Stimulated activated naive B cell treated with anti-CD40 and anti-IgM and Interleukin-4, amounts not matched to agents 10 μg/mL and 1 μg/mL and 100 μg/mL, for 72 hours (primary cell): ENCODE data around the gene PACS1.
"Not testable (repeated sequence)": the region's sequence is repeated elsewhere in the genome, so short reads cannot be mapped to it uniquely, and the experiment has no call there.

ENCODE experiments used
- ATAC-seq, 2 donors: fragments of 150-1000 bp; cut with Tn5 transposase; replicated peaks; 2 replicates each; pipeline ENCODE4 v1.10.0; 2021; ENCODE audit warnings: moderate library complexity in 1 of 2
- DNase-seq: peaks from one replicate; pipeline ENCODE4 v3.0.0; 2021
- H3K27ac Mint-ChIP-seq: one replicate; pipeline ENCODE4 v1.8.0; 2022; ENCODE audit warnings: mild to moderate bottlenecking, mixed read lengths
- H3K27me3 Mint-ChIP-seq, 2 donors: one replicate each; pipeline ENCODE4 v1.8.0; 2022; ENCODE audit warnings: mixed read lengths in 2 of 2
- H3K36me3 Mint-ChIP-seq, 2 donors: one replicate each; pipeline ENCODE4 v1.8.0; 2022; ENCODE audit warnings: mixed read lengths in 2 of 2, mild to moderate bottlenecking in 1 of 2
- H3K4me1 Mint-ChIP-seq, 2 donors: one replicate each; pipeline ENCODE4 v1.8.0; 2022; ENCODE audit warnings: mixed read lengths in 2 of 2, mild to moderate bottlenecking in 1 of 2
- H3K4me3 Mint-ChIP-seq, 2 donors: one replicate each; pipeline ENCODE4 v1.8.0; 2022; ENCODE audit warnings: mild to moderate bottlenecking in 2 of 2, mixed read lengths in 2 of 2, moderate library complexity in 1 of 2
- H3K9me3 Mint-ChIP-seq, 2 donors: one replicate each; pipeline ENCODE4 v1.8.0; 2022; ENCODE audit warnings: mixed read lengths in 2 of 2, mild to moderate bottlenecking in 1 of 2

The PACS1 gene

DNA sequence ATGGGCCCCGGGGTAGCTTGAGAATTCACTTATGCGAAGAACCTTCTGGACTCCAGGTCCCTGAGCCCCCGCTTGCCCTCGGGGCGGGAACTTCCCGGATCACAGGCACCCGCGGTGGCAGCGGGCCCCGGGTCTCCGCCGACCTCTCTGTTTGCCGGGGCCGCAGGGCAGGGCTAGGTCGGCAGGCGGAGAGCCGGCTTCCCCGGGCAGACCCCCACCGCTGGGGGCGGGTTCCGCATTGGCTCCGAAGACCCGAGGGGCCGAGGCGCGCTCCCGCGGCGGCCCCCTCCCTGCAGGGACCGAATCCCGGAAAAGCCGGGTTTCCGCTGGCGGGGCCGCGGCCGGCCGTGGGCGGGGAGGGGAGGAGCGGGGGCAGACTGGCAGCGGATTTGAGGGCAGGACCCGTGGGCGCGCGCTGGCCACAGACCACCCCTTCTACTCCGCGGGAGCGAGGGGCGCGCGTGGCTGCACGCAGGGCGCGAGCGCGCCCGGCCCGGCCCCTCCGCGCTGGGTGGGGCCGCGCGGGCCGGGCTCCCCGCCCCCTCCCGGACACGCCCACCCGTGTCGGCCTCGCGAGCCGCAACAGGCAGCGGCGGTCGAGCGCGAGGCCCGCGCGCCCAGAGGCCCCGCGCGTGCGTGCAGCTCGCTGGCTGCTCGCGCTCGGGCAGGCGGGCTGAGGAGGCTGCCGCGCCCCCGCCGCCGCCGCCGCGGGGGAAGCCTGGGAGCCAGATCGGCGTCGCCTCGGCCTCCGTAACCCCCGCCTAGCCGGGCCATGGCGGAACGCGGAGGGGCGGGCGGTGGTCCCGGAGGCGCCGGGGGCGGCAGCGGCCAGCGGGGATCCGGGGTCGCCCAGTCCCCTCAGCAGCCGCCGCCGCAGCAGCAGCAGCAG, at the start of gene PACS1:
Gene PACS1, plus strand, starts transcription at position 558 of the 889 bp plus-strand sequence. Its CDS starts 215 bp downstream, at position 773.
- DNase-seq (peak; percentile 82), ATAC-seq (peak; percentile 59 to 71)
- H3K4me1 Mint-ChIP-seq, result peaks cover 49 to 75% of the 10 kb centered on the region in 2 donors

DNA sequence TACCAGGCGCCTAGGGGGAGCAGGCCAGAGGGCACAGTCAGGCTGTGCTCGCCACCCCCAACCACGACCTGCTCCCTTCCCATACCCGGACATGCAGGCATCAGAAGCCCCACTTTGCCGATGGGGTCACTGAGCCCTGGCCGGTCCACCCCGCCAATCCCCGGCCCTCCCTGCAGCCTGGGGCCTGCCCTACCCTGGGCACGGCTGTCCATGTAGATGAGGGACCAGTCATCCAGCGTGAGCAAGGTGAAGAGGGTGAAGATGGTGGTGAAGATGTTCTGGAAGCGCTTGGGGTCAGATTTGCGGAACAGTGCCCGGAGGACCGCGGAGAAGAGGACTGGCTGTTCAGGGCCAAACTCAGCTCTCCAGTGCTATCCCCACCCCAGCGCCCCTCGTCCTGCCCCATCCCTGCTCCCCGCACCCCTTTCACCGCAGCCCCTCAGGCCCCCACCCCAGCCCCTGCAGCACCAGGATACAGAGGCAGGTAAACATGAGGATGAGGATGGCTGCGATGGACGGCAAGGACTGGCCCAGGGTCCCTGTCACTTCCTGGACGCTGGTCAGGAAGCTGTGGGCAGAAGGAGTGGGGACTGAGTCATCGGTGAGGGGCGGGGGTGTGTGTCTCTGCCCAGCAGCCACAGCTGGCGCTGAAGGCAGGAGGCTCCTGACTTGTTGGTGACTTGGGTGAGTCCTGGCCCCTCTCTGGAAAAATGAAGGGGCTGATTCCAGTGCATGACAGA, 49.3 kb upstream of the PACS1 start:
- Mint-ChIP-seq H3K4me3 (no peak overlapping the region), H3K27ac (no peak overlapping the region), H3K27me3 (peaks cover 10 to 21% of the 10 kb centered on the region in 2 donors), H3K9me3 (no peaks in the 10 kb centered on the region), H3K36me3 (no peaks in the 10 kb centered on the region), H3K4me1 (peaks cover 10 to 27% of the 10 kb centered on the region in 2 donors)
- DNase-seq (no peak), ATAC-seq (peak in 1 of 2 donors; percentile 32)

More for the DNA sequence above, at the start of gene PACS1:
- Mint-ChIP-seq H3K36me3 (peaks cover 47 to 66% of the 10 kb centered on the region in 2 donors), H3K9me3 (no peaks in the 10 kb centered on the region), H3K27ac (peak within 1 kb of the TSS; percentile 97), H3K4me3 (peak within 1 kb of the TSS; percentile 93 to 97), H3K27me3 (no peaks in the 10 kb centered on the region)

DNA sequence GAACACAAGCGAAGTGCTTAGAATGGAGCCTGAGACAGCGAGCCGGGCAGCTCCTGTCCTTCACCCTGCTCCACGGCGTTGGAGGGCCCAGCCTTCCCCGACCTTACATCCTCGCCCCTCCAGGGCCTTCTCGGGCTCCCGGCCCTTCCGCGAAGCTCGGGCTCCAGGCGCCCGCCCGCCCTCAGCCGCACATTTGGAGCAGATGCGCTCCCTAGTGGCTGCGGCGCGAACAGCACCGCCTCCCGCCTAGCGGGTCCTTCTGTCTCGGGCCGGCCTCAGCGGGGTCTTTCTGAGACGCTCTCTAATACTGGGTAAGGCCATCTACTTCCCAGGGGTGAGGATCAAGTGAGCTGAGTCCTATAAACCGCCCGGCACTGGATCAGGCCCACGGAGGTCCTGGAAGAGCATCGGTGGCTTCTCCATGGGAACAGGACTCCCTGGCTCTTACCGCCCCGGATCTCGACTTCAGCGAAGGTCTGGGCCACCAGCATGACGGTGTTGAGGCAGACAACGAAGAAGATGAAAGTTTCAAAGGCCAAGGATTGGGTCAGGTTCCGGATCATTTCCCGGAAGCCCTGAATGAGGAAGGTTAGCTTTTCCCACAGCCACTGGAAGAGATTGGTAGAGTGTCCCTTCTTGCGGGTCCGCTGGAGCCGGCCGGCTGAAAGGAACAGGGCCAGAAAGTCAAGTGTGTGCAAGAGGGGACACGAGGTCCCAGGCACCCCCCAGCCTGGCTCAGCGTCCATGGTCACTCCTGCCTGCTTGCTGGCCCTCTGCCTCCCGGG, 47.5 kb upstream of the PACS1 start:
- DNase-seq, result peak; percentile 60
- Mint-ChIP-seq H3K27me3 (peaks cover 10 to 21% of the 10 kb centered on the region in 2 donors), H3K27ac (no peak overlapping the region), H3K9me3 (no peaks in the 10 kb centered on the region), H3K36me3 (no peaks in the 10 kb centered on the region), H3K4me3 (peak overlapping the region; percentile 43 to 62), H3K4me1 (peaks cover 10 to 23% of the 10 kb centered on the region in 2 donors)
- peak; percentile 87 to 90 for ATAC-seq

DNA sequence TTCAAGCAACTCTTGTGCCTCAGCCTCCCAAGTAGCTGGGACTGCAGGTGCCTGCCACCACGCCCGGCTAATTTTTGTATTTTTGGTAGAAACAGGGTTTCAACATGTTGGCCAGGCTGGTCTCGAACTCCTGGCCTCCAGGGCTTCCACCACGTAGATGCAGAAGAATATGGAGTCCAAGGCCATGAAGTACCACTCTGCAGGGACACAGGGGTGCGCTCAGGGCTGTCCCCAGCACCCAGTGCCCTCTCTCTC, 47.0 kb upstream of the PACS1 start:
- H3K4me3 Mint-ChIP-seq, H3K36me3 Mint-ChIP-seq, ATAC-seq, H3K27ac Mint-ChIP-seq, H3K9me3 Mint-ChIP-seq, DNase-seq: not testable (repeated sequence)
- peaks cover 10 to 23% of the 10 kb centered on the region in 2 donors for H3K4me1 Mint-ChIP-seq
- peaks cover 10 to 23% of the 10 kb centered on the region in 2 donors for H3K27me3 Mint-ChIP-seq

- H3K36me3 Mint-ChIP-seq, result no peaks in the 10 kb centered on the region
- ATAC-seq, result no peak
- no peak for DNase-seq
- H3K27ac Mint-ChIP-seq, result no peak within 1 kb of the TSS
- no peak within 1 kb of the TSS for H3K4me3 Mint-ChIP-seq
- H3K9me3 Mint-ChIP-seq, result no peaks in the 10 kb centered on the region
- H3K27me3 Mint-ChIP-seq, result peaks cover 10 to 29% of the 10 kb centered on the region in 2 donors
- peaks cover 4 to 12% of the 10 kb centered on the region in 2 donors for H3K4me1 Mint-ChIP-seq
These were observed 44.0 kb upstream of the PACS1 start, which contains the start of gene CATSPER1 for GRCh38 chr11:66026017-66026529. CATSPER1 (minus strand) TSS chr11:66026479; CDS start chr11:66026379, 100 bp downstream.

- Mint-ChIP-seq H3K36me3 (no peaks in the 10 kb centered on the region), H3K27ac (no peak overlapping the region), H3K4me1 (no peaks in the 10 kb centered on the region), H3K27me3 (peaks cover 15 to 32% of the 10 kb centered on the region in 2 donors), H3K9me3 (no peaks in the 10 kb centered on the region), H3K4me3 (no peak overlapping the region)
- no peak for DNase-seq
- ATAC-seq, result no peak
These were observed 36.9 kb upstream of the PACS1 start for GRCh38 chr11:66032957-66033735.

GRCh38 chr11:66035653-66036333, 34.3 kb upstream of the PACS1 start:
- Mint-ChIP-seq H3K4me3 (no peak overlapping the region), H3K9me3 (no peaks in the 10 kb centered on the region), H3K36me3 (no peaks in the 10 kb centered on the region), H3K4me1 (no peaks in the 10 kb centered on the region), H3K27ac (no peak overlapping the region), H3K27me3 (peaks cover 19 to 27% of the 10 kb centered on the region in 2 donors)
- ATAC-seq, result no peak
- DNase-seq, result no peak

GRCh38 chr11:66036334-66036710, 33.8 kb upstream of the PACS1 start:
- H3K27me3 Mint-ChIP-seq, result peaks cover 19 to 27% of the 10 kb centered on the region in 2 donors
- H3K4me1 Mint-ChIP-seq, result no peaks in the 10 kb centered on the region
- H3K9me3 Mint-ChIP-seq, result no peaks in the 10 kb centered on the region
- ATAC-seq (no peak), DNase-seq (no peak)
- no peak overlapping the region for H3K27ac Mint-ChIP-seq
- H3K4me3 Mint-ChIP-seq, result no peak overlapping the region
- H3K36me3 Mint-ChIP-seq, result no peaks in the 10 kb centered on the region

GRCh38 chr11:66037327-66037726, 32.7 kb upstream of the PACS1 start:
- ATAC-seq (no peak), DNase-seq (no peak)
- no peak overlapping the region for H3K27ac Mint-ChIP-seq
- no peaks in the 10 kb centered on the region for H3K9me3 Mint-ChIP-seq
- peaks cover 19 to 27% of the 10 kb centered on the region in 2 donors for H3K27me3 Mint-ChIP-seq
- H3K36me3 Mint-ChIP-seq, result no peaks in the 10 kb centered on the region
- no peak overlapping the region for H3K4me3 Mint-ChIP-seq
- H3K4me1 Mint-ChIP-seq, result no peaks in the 10 kb centered on the region

DNA sequence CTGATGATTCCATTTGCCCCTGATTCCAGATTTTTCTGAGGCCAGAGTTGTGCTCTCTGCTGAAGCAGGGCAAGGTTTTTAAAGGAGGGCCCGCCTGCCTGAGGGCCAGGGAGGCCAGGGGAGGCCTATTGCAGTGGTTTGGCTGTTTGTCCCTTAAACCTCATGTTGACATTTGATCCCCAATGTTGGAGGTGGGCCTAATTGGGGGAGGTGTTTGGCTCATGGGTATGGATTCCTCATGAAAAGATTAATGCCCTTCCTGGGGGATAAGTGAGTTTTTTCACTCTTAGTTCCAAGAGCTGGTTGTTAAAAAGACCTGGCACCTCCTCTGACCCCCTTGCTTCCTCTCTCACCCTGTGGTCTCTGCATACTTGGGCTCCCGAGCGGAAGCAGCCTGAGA, 30.3 kb upstream of the PACS1 start:
- DNase-seq (no peak), ATAC-seq (no peak)
- H3K27ac Mint-ChIP-seq, result no peak overlapping the region
- no peak overlapping the region for H3K4me3 Mint-ChIP-seq
- peaks cover 2 to 5% of the 10 kb centered on the region in 2 donors for H3K4me1 Mint-ChIP-seq
- H3K27me3 Mint-ChIP-seq, result peaks cover 15 to 23% of the 10 kb centered on the region in 2 donors
- no peaks in the 10 kb centered on the region for H3K36me3 Mint-ChIP-seq
- no peaks in the 10 kb centered on the region for H3K9me3 Mint-ChIP-seq

DNA sequence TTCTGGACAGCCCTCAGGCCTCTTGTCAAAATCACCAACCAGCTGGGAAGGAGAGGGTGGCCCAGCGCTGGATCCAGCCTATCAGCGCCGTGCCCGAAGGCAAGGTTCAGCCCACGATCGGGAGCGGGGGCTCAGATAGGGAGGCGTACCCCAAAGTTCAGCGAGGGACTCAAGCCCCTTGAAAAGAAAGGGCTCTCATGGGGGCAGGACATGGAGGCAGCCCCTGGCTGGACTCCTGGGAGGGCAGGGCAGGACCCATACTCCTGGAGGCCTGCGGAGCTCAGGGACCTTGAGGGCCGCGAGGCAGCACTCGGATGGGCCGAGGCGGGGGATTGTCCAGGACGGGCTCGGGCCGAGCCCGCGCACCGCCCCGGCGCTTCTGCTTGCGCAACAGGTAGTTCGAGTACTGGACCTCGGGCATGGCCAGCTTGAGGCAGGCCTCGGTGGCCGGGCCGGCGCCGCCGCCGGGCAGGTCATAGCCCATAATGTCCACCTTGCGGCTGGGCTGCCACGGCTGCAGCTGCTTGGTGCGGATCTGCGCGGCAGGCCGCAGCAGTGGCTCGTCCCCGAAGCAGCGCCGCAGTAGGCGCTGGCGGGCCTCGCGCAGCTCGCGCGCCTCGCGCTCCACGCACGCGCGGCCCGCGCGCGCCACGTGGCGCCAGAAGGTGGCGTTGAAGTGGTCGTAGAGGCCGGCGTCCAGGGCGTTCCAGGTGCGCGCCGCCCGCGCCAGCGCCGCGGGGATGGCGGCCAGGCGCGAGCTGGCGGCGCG, 27.7 kb upstream of the PACS1 start:
- Mint-ChIP-seq H3K4me3 (no peak overlapping the region), H3K9me3 (no peaks in the 10 kb centered on the region), H3K27me3 (peaks cover 8 to 10% of the 10 kb centered on the region in 2 donors), H3K27ac (no peak overlapping the region), H3K36me3 (no peaks in the 10 kb centered on the region), H3K4me1 (peaks cover 10 to 15% of the 10 kb centered on the region in 2 donors)
- ATAC-seq (no peak), DNase-seq (no peak)

DNA sequence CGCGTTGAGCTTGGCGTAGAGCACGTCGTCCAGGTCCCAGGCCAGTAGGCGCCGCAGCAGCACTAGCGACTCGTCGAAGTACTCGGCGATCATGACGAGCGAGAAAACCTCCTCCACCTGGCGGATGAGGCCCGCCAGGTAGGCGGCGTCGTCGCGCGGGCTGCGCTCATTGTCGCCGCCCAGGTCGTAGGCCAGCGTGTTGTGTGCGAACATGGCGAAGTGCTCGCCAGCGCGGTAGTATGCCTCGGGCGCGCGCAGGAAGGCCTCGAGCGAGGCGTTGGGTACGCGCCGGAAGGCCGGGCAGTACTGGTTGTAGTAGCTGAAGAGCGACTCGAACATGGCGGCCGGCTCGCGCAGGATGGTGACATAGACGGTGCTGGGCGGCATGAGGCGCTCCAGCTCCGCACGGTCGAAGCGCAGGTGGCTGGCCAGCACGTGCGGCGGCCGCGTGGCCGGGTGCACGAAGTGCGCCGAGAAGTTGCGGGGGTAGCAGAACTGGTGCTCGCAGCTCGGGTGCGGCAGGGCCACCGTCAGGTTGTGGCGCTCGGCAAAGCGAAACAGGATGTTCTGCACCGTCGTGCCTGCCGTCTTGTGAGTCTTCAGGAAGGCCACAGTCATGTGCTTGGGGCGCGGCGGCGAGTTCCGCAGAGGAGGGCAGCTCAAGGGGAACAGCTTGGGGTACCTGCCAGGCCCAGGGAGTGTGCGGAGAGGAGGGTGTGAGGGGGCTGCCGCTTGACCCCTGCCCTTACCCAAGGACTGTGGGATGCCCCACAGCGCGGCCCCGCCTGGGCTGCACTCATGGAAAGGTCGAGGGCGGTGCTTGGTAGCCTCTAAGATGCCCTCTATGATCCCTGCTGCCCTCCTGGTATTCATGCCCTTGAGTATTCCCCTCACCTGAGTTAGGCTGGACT, 26.8 kb upstream of the PACS1 start:
- ATAC-seq, result no peak
- H3K4me1 Mint-ChIP-seq, result peaks cover 10 to 15% of the 10 kb centered on the region in 2 donors
- no peak overlapping the region for H3K27ac Mint-ChIP-seq
- no peak overlapping the region for H3K4me3 Mint-ChIP-seq
- no peaks in the 10 kb centered on the region for H3K36me3 Mint-ChIP-seq
- peaks cover 7 to 13% of the 10 kb centered on the region in 2 donors for H3K27me3 Mint-ChIP-seq
- DNase-seq, result no peak
- no peaks in the 10 kb centered on the region for H3K9me3 Mint-ChIP-seq
